ENCODE results near the gene SP3. TPM values are rescaled to one million over a fixed set of nuclear protein-coding genes. Genes with fewer than 3 reads are reported as not detected.

SP3 gene
- total and polyA plus RNA-seq, 9 of the 15 experiments (the other 6 are each of a cell fraction or from before 2014, with no cell fraction given), result 12.0 to 106 (median 74.9) TPM

DNA sequence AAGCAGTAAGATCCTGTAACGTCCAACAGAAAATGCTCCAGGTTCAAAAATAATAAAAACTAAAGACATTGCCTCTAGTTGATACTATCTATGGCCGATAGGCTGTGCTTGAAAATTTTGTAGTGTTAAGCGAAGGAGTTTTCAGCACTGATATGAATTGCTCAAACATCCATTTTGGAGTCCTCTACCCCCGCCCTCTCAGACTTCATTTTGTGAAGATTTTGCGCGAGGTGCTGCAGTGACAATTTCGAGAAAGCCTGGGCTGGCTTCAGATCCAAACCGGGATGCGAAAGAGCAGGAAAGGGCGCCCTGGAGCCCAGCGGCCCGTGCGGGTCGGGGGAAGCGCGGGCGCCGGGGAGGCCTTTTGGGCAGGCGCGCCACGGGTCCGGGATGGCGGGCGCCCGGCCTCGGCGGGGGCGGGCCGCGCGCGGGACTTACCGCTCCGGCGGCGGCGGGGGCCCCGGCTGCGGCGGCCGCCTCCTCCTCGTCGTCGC is 1.8 kb downstream of the SP3 start (continued):
- TF ChIP-seq, protein P1, sequence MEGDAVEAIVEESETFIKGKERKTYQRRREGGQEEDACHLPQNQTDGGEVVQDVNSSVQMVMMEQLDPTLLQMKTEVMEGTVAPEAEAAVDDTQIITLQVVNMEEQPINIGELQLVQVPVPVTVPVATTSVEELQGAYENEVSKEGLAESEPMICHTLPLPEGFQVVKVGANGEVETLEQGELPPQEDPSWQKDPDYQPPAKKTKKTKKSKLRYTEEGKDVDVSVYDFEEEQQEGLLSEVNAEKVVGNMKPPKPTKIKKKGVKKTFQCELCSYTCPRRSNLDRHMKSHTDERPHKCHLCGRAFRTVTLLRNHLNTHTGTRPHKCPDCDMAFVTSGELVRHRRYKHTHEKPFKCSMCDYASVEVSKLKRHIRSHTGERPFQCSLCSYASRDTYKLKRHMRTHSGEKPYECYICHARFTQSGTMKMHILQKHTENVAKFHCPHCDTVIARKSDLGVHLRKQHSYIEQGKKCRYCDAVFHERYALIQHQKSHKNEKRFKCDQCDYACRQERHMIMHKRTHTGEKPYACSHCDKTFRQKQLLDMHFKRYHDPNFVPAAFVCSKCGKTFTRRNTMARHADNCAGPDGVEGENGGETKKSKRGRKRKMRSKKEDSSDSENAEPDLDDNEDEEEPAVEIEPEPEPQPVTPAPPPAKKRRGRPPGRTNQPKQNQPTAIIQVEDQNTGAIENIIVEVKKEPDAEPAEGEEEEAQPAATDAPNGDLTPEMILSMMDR (IDR thresholded peaks at IDR 0.05 in 2 of 3, conservative IDR thresholded peaks at IDR 0.05 in 1 of 3; ENCODE audit: insufficient read depth in 2 of 3, low read depth in 1 of 3, low read length in 3 of 3), result peak in 1 of 3 experiments; percentile 14; a peak in 1 of 6 replicates
- TF ChIP-seq ZNF584 (CRISPR knock-in tag; IDR thresholded peaks at IDR 0.05; ENCODE audit: low read depth), result 0 out of 2 replicates have a peak, but pooled peaks have one; percentile 55
- 0 out of 2 replicates have a peak, but pooled peaks have one; percentile 8 for TF ChIP-seq ZSCAN29 (IDR thresholded peaks at IDR 0.05)
- TF ChIP-seq ZSCAN32 (CRISPR knock-in tag; IDR thresholded peaks at IDR 0.05), result 0 out of 2 replicates have a peak, but pooled peaks have one; percentile 31
- TF ChIP-seq, protein P2, sequence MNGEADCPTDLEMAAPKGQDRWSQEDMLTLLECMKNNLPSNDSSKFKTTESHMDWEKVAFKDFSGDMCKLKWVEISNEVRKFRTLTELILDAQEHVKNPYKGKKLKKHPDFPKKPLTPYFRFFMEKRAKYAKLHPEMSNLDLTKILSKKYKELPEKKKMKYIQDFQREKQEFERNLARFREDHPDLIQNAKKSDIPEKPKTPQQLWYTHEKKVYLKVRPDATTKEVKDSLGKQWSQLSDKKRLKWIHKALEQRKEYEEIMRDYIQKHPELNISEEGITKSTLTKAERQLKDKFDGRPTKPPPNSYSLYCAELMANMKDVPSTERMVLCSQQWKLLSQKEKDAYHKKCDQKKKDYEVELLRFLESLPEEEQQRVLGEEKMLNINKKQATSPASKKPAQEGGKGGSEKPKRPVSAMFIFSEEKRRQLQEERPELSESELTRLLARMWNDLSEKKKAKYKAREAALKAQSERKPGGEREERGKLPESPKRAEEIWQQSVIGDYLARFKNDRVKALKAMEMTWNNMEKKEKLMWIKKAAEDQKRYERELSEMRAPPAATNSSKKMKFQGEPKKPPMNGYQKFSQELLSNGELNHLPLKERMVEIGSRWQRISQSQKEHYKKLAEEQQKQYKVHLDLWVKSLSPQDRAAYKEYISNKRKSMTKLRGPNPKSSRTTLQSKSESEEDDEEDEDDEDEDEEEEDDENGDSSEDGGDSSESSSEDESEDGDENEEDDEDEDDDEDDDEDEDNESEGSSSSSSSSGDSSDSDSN (IDR thresholded peaks at IDR 0.05; ENCODE audit: borderline replicate concordance in 1 of 2, low read depth in 2 of 2, low read length in 2 of 2), result peak in 1 of 2 experiments; percentile 80; a peak in 1 of 4 replicates
- peak; percentile 56; the same call in 1 of the 2 replicates for TF ChIP-seq NR2F6 (CRISPR knock-in tag; IDR thresholded peaks at IDR 0.05)
- TF ChIP-seq BHLHE40 (IDR thresholded peaks at IDR 0.05; ENCODE audit: low read length), result no peak
- peak; percentile 52 for TF ChIP-seq SAP30 (IDR thresholded peaks at IDR 0.05; ENCODE audit: borderline replicate concordance, insufficient read depth, low read depth, low read length, poor library complexity, severe bottlenecking)
- peak; percentile 86; the same call in 1 of the 2 replicates for TF ChIP-seq ZC3H11A (IDR thresholded peaks at IDR 0.05; ENCODE audit: low read depth, low read length)
- TF ChIP-seq LCOR (CRISPR knock-in tag; IDR thresholded peaks at IDR 0.05), result peak; percentile 82; the same call in 1 of the 2 replicates
- TF ChIP-seq, protein P3, sequence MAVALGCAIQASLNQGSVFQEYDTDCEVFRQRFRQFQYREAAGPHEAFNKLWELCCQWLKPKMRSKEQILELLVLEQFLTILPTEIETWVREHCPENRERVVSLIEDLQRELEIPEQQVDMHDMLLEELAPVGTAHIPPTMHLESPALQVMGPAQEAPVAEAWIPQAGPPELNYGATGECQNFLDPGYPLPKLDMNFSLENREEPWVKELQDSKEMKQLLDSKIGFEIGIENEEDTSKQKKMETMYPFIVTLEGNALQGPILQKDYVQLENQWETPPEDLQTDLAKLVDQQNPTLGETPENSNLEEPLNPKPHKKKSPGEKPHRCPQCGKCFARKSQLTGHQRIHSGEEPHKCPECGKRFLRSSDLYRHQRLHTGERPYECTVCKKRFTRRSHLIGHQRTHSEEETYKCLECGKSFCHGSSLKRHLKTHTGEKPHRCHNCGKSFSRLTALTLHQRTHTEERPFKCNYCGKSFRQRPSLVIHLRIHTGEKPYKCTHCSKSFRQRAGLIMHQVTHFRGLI (CRISPR knock-in tag; IDR thresholded peaks at IDR 0.05), result 0 out of 2 replicates have a peak, but pooled peaks have one; percentile 11
- TF ChIP-seq ZNF143 (CRISPR knock-in tag; IDR thresholded peaks at IDR 0.05), result no peak
- 0 out of 4 replicates have a peak, but pooled peaks of 1 of the 2 experiments have one; percentile 25 for TF ChIP-seq MAZ (CRISPR knock-in tag; conservative IDR thresholded peaks at IDR 0.05 in 1 of 2, IDR thresholded peaks at IDR 0.05 in 1 of 2)
- no peak for TF ChIP-seq ZNF696 (CRISPR knock-in tag; conservative IDR thresholded peaks at IDR 0.05)
- peak; percentile 12; the same call in 1 of the 2 replicates for TF ChIP-seq SP1 (CRISPR knock-in tag; IDR thresholded peaks at IDR 0.05)
- TF ChIP-seq, protein P4, sequence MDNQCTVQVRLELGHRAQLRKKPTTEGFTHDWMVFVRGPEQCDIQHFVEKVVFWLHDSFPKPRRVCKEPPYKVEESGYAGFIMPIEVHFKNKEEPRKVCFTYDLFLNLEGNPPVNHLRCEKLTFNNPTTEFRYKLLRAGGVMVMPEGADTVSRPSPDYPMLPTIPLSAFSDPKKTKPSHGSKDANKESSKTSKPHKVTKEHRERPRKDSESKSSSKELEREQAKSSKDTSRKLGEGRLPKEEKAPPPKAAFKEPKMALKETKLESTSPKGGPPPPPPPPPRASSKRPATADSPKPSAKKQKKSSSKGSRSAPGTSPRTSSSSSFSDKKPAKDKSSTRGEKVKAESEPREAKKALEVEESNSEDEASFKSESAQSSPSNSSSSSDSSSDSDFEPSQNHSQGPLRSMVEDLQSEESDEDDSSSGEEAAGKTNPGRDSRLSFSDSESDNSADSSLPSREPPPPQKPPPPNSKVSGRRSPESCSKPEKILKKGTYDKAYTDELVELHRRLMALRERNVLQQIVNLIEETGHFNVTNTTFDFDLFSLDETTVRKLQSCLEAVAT (IDR thresholded peaks at IDR 0.05), result peak in 1 of 2 experiments; percentile 9; a peak in 1 of 4 replicates
- 0 out of 2 replicates have a peak, but pooled peaks have one; percentile 16 for TF ChIP-seq SMAD3 (CRISPR knock-in tag; conservative IDR thresholded peaks at IDR 0.05)
- TF ChIP-seq MECOM (CRISPR knock-in tag; IDR thresholded peaks at IDR 0.05), result 0 out of 2 replicates have a peak, but pooled peaks have one; percentile 42
- TF ChIP-seq KLF16 (IDR thresholded peaks at IDR 0.05), result no peak
- TF ChIP-seq MTA1 (IDR thresholded peaks at IDR 0.05; ENCODE audit: borderline replicate concordance), result no peak
- TF ChIP-seq TBL1XR1 (IDR thresholded peaks at IDR 0.05; ENCODE audit: low read length in 2 of 2), result 0 out of 4 replicates have a peak, but pooled peaks have one; percentile 8 to 44

Data from K562 (cell line).